Thyroid gland (tissue), 4 donors: ENCODE measurements around the gene CACNA1A. TPM values are rescaled to one million over a fixed set of nuclear protein-coding genes. Genes with fewer than 3 reads are reported as not detected.

ENCODE experiments used
- DNase-seq, 2 donors: peaks; one replicate each; pipeline ENCODE4 v3.0.0-alpha.2; 2019
- H3K27ac ChIP-seq, 3 donors: fragments of 200-600 bp; sonication (generic); 1 replicate in 2 of 3; 2 replicates in 1 of 3; pipeline ENCODE4 v1.5.1; 2016 to 2019; ENCODE audit warnings: mild to moderate bottlenecking in 1 of 3, moderate library complexity in 1 of 3
- H3K27me3 ChIP-seq: fragments of 200-600 bp; sonication (generic); one replicate; pipeline ENCODE4 v1.5.1; 2019
- H3K36me3 ChIP-seq, 2 donors: fragments of 200-600 bp; sonication (generic); one replicate each; pipeline ENCODE4 v1.5.1; 2016 to 2019
- H3K4me1 ChIP-seq, 2 donors: fragments of 200-600 bp; sonication (generic); one replicate each; pipeline ENCODE4 v1.5.1; 2017 to 2019
- H3K4me3 ChIP-seq, 3 donors: fragments of 200-600 bp; sonication (generic); replicated peaks in 1 of 3; 1 replicate in 2 of 3; 2 replicates in 1 of 3; pipeline ENCODE4 v1.5.1; 2016; ENCODE audit warnings: mild to moderate bottlenecking in 1 of 3
- H3K9me3 ChIP-seq: fragments of 200-600 bp; sonication (generic); one replicate; pipeline ENCODE4 v1.5.1; 2017
- CTCF ChIP-seq, 6 experiments: fragments of 200-600 bp in 3 of 6; fragments of 450-650 bp in 3 of 6; sonication (generic) in 3 of 6; IDR thresholded peaks; one replicate each; pipeline ENCODE4 v1.5.1; 2016 to 2019; ENCODE audit warnings: antibody characterized with exemption in 6 of 6, mild to moderate bottlenecking in 2 of 6, inconsistent platforms in 1 of 6, moderate library complexity in 1 of 6
- POLR2A ChIP-seq, 2 donors: fragments of 450-650 bp; IDR thresholded peaks; one replicate each; pipeline ENCODE4 v1.6.1; 2017; ENCODE audit warnings: antibody characterized with exemption in 2 of 2, mild to moderate bottlenecking in 2 of 2, moderate library complexity in 1 of 2
- WGBS, 2 donors: methylation state at CpG; one replicate each; pipeline ENCODE4 v1.1.5; 2017; 5-methylcytosine and 5-hydroxymethylcytosine counted together
- intact Hi-C: fragments of 100-400 bp; cut with DNase I; formaldehyde crosslinking; loops from one replicate; pipeline ENCODE4 v1.15.1; 2023
- total RNA-seq, 4 donors: library from RNA; depleted of rRNA; stranded (reverse); fragments of >200 nt; gene quantifications; one replicate each; pipeline ENCODE4 v1.2.3, GENCODE V29; 2016

Gene CACNA1A
- total RNA-seq, 4 donors from 2014 or later, result 0.27 to 2.5 (median 0.80) TPM

- H3K4me3 ChIP-seq, result no peak overlapping the region
- intact Hi-C loops, result no loop called here
- 93 to 94% methylated on average over 13 to 17 of the region's 19 CpGs for WGBS, 2 donors
- H3K9me3 ChIP-seq, result no peaks in the 10 kb centered on the region
- H3K4me1 ChIP-seq, result no peaks in the 10 kb centered on the region
- no peak for DNase-seq
- no peaks in the 10 kb centered on the region for H3K27me3 ChIP-seq
- no peaks in the 10 kb centered on the region for H3K36me3 ChIP-seq
- TF ChIP-seq POLR2A (IDR thresholded peaks at IDR 0.05) (no peak), CTCF (IDR thresholded peaks at IDR 0.05) (no peak)
- H3K27ac ChIP-seq, result no peak overlapping the region
These were observed 292.1 kb downstream of the CACNA1A start for GRCh38 chr19:13214036-13214730.

- no peaks in the 10 kb centered on the region for H3K36me3 ChIP-seq
- 64 to 71% methylated on average over 7 of the region's 7 CpGs for WGBS, 2 donors
- H3K9me3 ChIP-seq, result no peaks in the 10 kb centered on the region
- no peak for TF ChIP-seq POLR2A (IDR thresholded peaks at IDR 0.05)
- TF ChIP-seq CTCF (IDR thresholded peaks at IDR 0.05), result peak; percentile 14 to 46 (median 33)
- H3K27me3 ChIP-seq, result no peaks in the 10 kb centered on the region
- no peak overlapping the region for H3K4me3 ChIP-seq
- no peaks in the 10 kb centered on the region for H3K4me1 ChIP-seq
- peak; percentile 43 to 54 for DNase-seq
- intact Hi-C loops, result no loop called here
- no peak overlapping the region for H3K27ac ChIP-seq
These were observed 293.4 kb downstream of the CACNA1A start for GRCh38 chr19:13212759-13213330.

- Histone ChIP-seq H3K36me3 (no peaks in the 10 kb centered on the region), H3K9me3 (no peaks in the 10 kb centered on the region), H3K4me3 (no peak overlapping the region)
These were observed 294.6 kb downstream of the CACNA1A start for GRCh38 chr19:13211426-13212308.

GRCh38 chr19:13210941-13211340 is 295.3 kb downstream of the CACNA1A start:
- H3K9me3 ChIP-seq, result no peaks in the 10 kb centered on the region
- H3K36me3 ChIP-seq, result no peaks in the 10 kb centered on the region
- H3K27ac ChIP-seq, result no peak overlapping the region
- no peak for TF ChIP-seq POLR2A (IDR thresholded peaks at IDR 0.05)
- no peak for TF ChIP-seq CTCF (IDR thresholded peaks at IDR 0.05)
- H3K27me3 ChIP-seq, result no peaks in the 10 kb centered on the region
- intact Hi-C loops, result no loop called here
- WGBS, 2 donors, result 88 to 93% methylated on average over 4 to 16 of the region's 20 CpGs
- H3K4me1 ChIP-seq, result no peaks in the 10 kb centered on the region
- H3K4me3 ChIP-seq, result no peak overlapping the region
- DNase-seq, result no peak

More at GRCh38 chr19:13211426-13212308, 294.6 kb downstream of the CACNA1A start:
- Histone ChIP-seq H3K27me3 (no peaks in the 10 kb centered on the region), H3K4me1 (no peaks in the 10 kb centered on the region), H3K27ac (no peak overlapping the region)
- no peak for TF ChIP-seq POLR2A (IDR thresholded peaks at IDR 0.05)
- TF ChIP-seq CTCF (IDR thresholded peaks at IDR 0.05), result no peak
- WGBS, 2 donors, result 90 to 93% methylated on average over 3 to 15 of the region's 16 CpGs
- intact Hi-C loops, result no loop called here
- DNase-seq, result no peak
